ENCODE results near the gene GALM.
"Not testable (repeated sequence)": the region's sequence is repeated elsewhere in the genome, so short reads cannot be mapped to it uniquely, and the experiment has no call there.

The GALM gene

GRCh38 chr2:38685116-38685735 lies 19.3 kb downstream of the GALM start:
- no peaks in the 10 kb centered on the region for H3K27me3 Mint-ChIP-seq
- no peak overlapping the region for H3K4me3 Mint-ChIP-seq
- H3K4me1 Mint-ChIP-seq, result no peaks in the 10 kb centered on the region
- ATAC-seq, result no peak
- no peak overlapping the region for H3K27ac Mint-ChIP-seq
- peaks cover 58% of the 10 kb centered on the region for H3K36me3 Mint-ChIP-seq
- no peaks in the 10 kb centered on the region for H3K9me3 Mint-ChIP-seq

- peaks cover 17% of the 10 kb centered on the region for H3K4me1 Mint-ChIP-seq
- H3K27me3 Mint-ChIP-seq, result no peaks in the 10 kb centered on the region
- H3K4me3 Mint-ChIP-seq, result no peak overlapping the region
- no peaks in the 10 kb centered on the region for H3K9me3 Mint-ChIP-seq
- no peak for ATAC-seq
- peaks cover 43% of the 10 kb centered on the region for H3K36me3 Mint-ChIP-seq
- H3K27ac Mint-ChIP-seq, result no peak overlapping the region
Measured at GRCh38 chr2:38690499-38691420, 24.8 kb downstream of the GALM start.

- Mint-ChIP-seq H3K9me3 (no peaks in the 10 kb centered on the region), H3K27ac (no peak overlapping the region), H3K36me3 (peaks cover 42% of the 10 kb centered on the region), H3K4me3 (no peak overlapping the region), H3K27me3 (no peaks in the 10 kb centered on the region), H3K4me1 (peaks cover 17% of the 10 kb centered on the region)
- no peak for ATAC-seq
Measured at GRCh38 chr2:38691994-38692393, 26.1 kb downstream of the GALM start.

GRCh38 chr2:38692636-38693318 lies 26.9 kb downstream of the GALM start:
- Mint-ChIP-seq H3K4me1 (peaks cover 17% of the 10 kb centered on the region), H3K27me3 (no peaks in the 10 kb centered on the region), H3K27ac (no peak overlapping the region), H3K9me3 (no peaks in the 10 kb centered on the region), H3K36me3 (peaks cover 42% of the 10 kb centered on the region), H3K4me3 (no peak overlapping the region)
- ATAC-seq, result no peak

GRCh38 chr2:38697116-38697840 lies 31.4 kb downstream of the GALM start:
- Mint-ChIP-seq H3K27ac (no peak overlapping the region), H3K27me3 (no peaks in the 10 kb centered on the region), H3K4me3 (no peak overlapping the region), H3K36me3 (peaks cover 33% of the 10 kb centered on the region), H3K9me3 (peaks cover 3% of the 10 kb centered on the region), H3K4me1 (peaks cover 17% of the 10 kb centered on the region)
- no peak for ATAC-seq

GRCh38 chr2:38698467-38699003 lies 32.6 kb downstream of the GALM start:
- no peak for ATAC-seq
- Mint-ChIP-seq H3K36me3 (peaks cover 27% of the 10 kb centered on the region), H3K4me1 (peaks cover 10% of the 10 kb centered on the region), H3K27me3 (no peaks in the 10 kb centered on the region), H3K9me3 (peaks cover 3% of the 10 kb centered on the region), H3K27ac (no peak overlapping the region), H3K4me3 (no peak overlapping the region)

GRCh38 chr2:38700113-38700785 lies 34.3 kb downstream of the GALM start:
- Mint-ChIP-seq H3K4me3 (no peak overlapping the region), H3K4me1 (no peaks in the 10 kb centered on the region), H3K27ac (no peak overlapping the region), H3K27me3 (no peaks in the 10 kb centered on the region), H3K36me3 (peaks cover 30% of the 10 kb centered on the region), H3K9me3 (peaks cover 3% of the 10 kb centered on the region)
- ATAC-seq, result no peak

- no peaks in the 10 kb centered on the region for H3K4me1 Mint-ChIP-seq
- ATAC-seq, result no peak
- no peaks in the 10 kb centered on the region for H3K27me3 Mint-ChIP-seq
- H3K27ac Mint-ChIP-seq, result no peak overlapping the region
- no peak overlapping the region for H3K4me3 Mint-ChIP-seq
- peaks cover 3% of the 10 kb centered on the region for H3K9me3 Mint-ChIP-seq
- H3K36me3 Mint-ChIP-seq, result peaks cover 33% of the 10 kb centered on the region
Measured at GRCh38 chr2:38700881-38701458, 35.1 kb downstream of the GALM start.

- Mint-ChIP-seq H3K4me3 (no peak overlapping the region), H3K9me3 (peaks cover 3% of the 10 kb centered on the region), H3K36me3 (peaks cover 29% of the 10 kb centered on the region), H3K4me1 (no peaks in the 10 kb centered on the region), H3K27me3 (no peaks in the 10 kb centered on the region), H3K27ac (no peak overlapping the region)
- ATAC-seq, result no peak
Measured at GRCh38 chr2:38701542-38701941, 35.6 kb downstream of the GALM start.

- H3K9me3 Mint-ChIP-seq, result peaks cover 3% of the 10 kb centered on the region
- no peak for ATAC-seq
- H3K27me3 Mint-ChIP-seq, result no peaks in the 10 kb centered on the region
- H3K27ac Mint-ChIP-seq, result no peak overlapping the region
- no peak overlapping the region for H3K4me3 Mint-ChIP-seq
- no peaks in the 10 kb centered on the region for H3K4me1 Mint-ChIP-seq
- peaks cover 26% of the 10 kb centered on the region for H3K36me3 Mint-ChIP-seq
Measured at GRCh38 chr2:38702413-38702812, 36.5 kb downstream of the GALM start.

GRCh38 chr2:38703336-38703735 lies 37.4 kb downstream of the GALM start:
- H3K36me3 Mint-ChIP-seq, result peaks cover 26% of the 10 kb centered on the region
- H3K27ac Mint-ChIP-seq, H3K4me1 Mint-ChIP-seq, H3K4me3 Mint-ChIP-seq, H3K27me3 Mint-ChIP-seq, ATAC-seq, H3K9me3 Mint-ChIP-seq: not testable (repeated sequence)

- H3K27me3 Mint-ChIP-seq, result no peaks in the 10 kb centered on the region
- peaks cover 10% of the 10 kb centered on the region for H3K4me1 Mint-ChIP-seq
- no peak overlapping the region for H3K4me3 Mint-ChIP-seq
- peaks cover 3% of the 10 kb centered on the region for H3K9me3 Mint-ChIP-seq
- H3K36me3 Mint-ChIP-seq, result peaks cover 26% of the 10 kb centered on the region
- no peak overlapping the region for H3K27ac Mint-ChIP-seq
- no peak for ATAC-seq
Measured at GRCh38 chr2:38704664-38705063, 38.8 kb downstream of the GALM start.

GRCh38 chr2:38706846-38707345 lies 41.0 kb downstream of the GALM start:
- Mint-ChIP-seq H3K27me3 (no peaks in the 10 kb centered on the region), H3K4me1 (peaks cover 14% of the 10 kb centered on the region), H3K27ac (no peak overlapping the region), H3K9me3 (peaks cover 4% of the 10 kb centered on the region), H3K36me3 (peaks cover 20% of the 10 kb centered on the region), H3K4me3 (no peak overlapping the region)
- no peak for ATAC-seq

- peaks cover 13% of the 10 kb centered on the region for H3K36me3 Mint-ChIP-seq
- ATAC-seq, H3K9me3 Mint-ChIP-seq, H3K27me3 Mint-ChIP-seq, H3K4me3 Mint-ChIP-seq: not testable (repeated sequence)
- peaks cover 14% of the 10 kb centered on the region for H3K4me1 Mint-ChIP-seq
- peak overlapping the region; percentile 38 for H3K27ac Mint-ChIP-seq
Measured at GRCh38 chr2:38708491-38708890, 42.6 kb downstream of the GALM start.

All from stimulated activated memory B cell treated with anti-CD40 and anti-IgM and Interleukin-4, amounts not matched to agents 10 μg/mL and 1 μg/mL and 100 μg/mL, for 72 hours (primary cell).